Stimulated activated naive CD8-positive, alpha-beta T cell treated with anti-CD3 and anti-CD28 coated beads, Interleukin-15, amount 100 ng/mL, for 72 hours (primary cell): Measurements from ENCODE around the gene CDH26.

Source experiments
- ATAC-seq: fragments of 150-1000 bp; cut with Tn5 transposase; 2 replicates; pipeline ENCODE4 v1.10.0; 2021; ENCODE audit warnings: mild to moderate bottlenecking, moderate library complexity
- DNase-seq, 2 donors: peaks; one replicate each; pipeline ENCODE4 v3.0.0; 2021 to 2022
- H3K27ac Mint-ChIP-seq, 2 donors: one replicate each; pipeline ENCODE4 v1.8.0; 2022; ENCODE audit warnings: mild to moderate bottlenecking in 2 of 2, mixed read lengths in 2 of 2, moderate library complexity in 2 of 2
- H3K27me3 Mint-ChIP-seq: one replicate; pipeline ENCODE4 v1.8.0; 2022; ENCODE audit warnings: mixed read lengths
- H3K4me1 Mint-ChIP-seq: one replicate; pipeline ENCODE4 v1.8.0; 2022; ENCODE audit warnings: mild to moderate bottlenecking, mixed read lengths
- H3K4me3 Mint-ChIP-seq, 2 donors: one replicate each; pipeline ENCODE4 v1.8.0; 2022; ENCODE audit warnings: mild to moderate bottlenecking in 2 of 2, mixed read lengths in 2 of 2, moderate library complexity in 1 of 2
- H3K9me3 Mint-ChIP-seq, 2 donors: one replicate each; pipeline ENCODE4 v1.8.0; 2022; ENCODE audit warnings: mixed read lengths in 2 of 2

The CDH26 gene

GRCh38 chr20:60052322-60052721 is 94.1 kb downstream of the CDH26 start:
- DNase-seq (no peak), ATAC-seq (no peak)
- Mint-ChIP-seq H3K27me3 (peaks cover 7% of the 10 kb centered on the region), H3K9me3 (no peaks in the 10 kb centered on the region), H3K4me1 (peaks cover 29% of the 10 kb centered on the region), H3K4me3 (no peak overlapping the region), H3K27ac (no peak overlapping the region)

DNA sequence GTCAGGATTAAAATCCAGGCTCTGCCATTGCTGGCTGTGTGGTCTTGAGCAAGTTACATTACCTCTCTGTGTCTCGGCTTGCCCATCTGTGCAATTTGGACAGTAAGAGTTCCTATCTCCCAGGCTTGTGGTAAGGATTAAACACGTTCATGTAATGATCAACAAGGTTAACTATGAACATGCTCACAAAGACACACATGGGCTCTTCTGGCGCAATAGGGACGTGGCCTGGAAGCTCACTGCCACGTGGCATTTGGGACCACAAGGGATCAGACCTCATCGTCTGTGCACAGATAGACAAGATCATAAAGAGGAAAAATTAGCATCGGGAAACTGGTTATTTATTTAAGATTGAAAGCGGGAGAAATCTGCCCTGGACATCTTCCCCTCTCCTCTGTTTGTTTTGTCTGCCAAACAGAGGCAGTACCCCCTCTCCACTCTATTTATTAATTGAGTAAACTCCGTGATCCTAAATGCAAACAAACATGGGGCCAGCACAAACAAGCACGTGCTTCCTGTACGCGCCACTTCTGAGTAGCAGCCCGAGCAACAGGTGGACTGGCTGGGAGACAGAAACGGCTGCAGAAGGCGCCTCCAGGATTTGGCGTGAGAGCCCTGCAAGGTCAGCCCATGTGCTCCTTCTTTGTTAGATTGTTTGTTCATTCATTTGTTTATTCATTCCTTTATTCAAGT is 95.0 kb downstream of the CDH26 start:
- Mint-ChIP-seq H3K9me3 (no peaks in the 10 kb centered on the region), H3K27me3 (peaks cover 7% of the 10 kb centered on the region), H3K4me3 (no peak overlapping the region), H3K4me1 (peaks cover 38% of the 10 kb centered on the region), H3K27ac (peak overlapping the region in 1 of 2 donors; percentile 31)
- DNase-seq (no peak), ATAC-seq (no peak)

- Mint-ChIP-seq H3K9me3 (no peaks in the 10 kb centered on the region), H3K27me3 (peaks cover 7% of the 10 kb centered on the region), H3K4me1 (peaks cover 43% of the 10 kb centered on the region), H3K4me3 (no peak overlapping the region), H3K27ac (no peak overlapping the region)
- DNase-seq (no peak), ATAC-seq (no peak)
Observed at GRCh38 chr20:60053818-60054190, 95.6 kb downstream of the CDH26 start.

GRCh38 chr20:60054716-60055634 is 96.8 kb downstream of the CDH26 start:
- DNase-seq (no peak), ATAC-seq (no peak)
- Mint-ChIP-seq H3K4me1 (peaks cover 45% of the 10 kb centered on the region), H3K27me3 (peaks cover 7% of the 10 kb centered on the region), H3K4me3 (peak overlapping the region in 1 of 2 donors; percentile 5), H3K27ac (no peak overlapping the region), H3K9me3 (no peaks in the 10 kb centered on the region)

GRCh38 chr20:60055740-60056139 is 97.5 kb downstream of the CDH26 start:
- peak overlapping the region; percentile 51 to 75 for H3K4me3 Mint-ChIP-seq

DNA sequence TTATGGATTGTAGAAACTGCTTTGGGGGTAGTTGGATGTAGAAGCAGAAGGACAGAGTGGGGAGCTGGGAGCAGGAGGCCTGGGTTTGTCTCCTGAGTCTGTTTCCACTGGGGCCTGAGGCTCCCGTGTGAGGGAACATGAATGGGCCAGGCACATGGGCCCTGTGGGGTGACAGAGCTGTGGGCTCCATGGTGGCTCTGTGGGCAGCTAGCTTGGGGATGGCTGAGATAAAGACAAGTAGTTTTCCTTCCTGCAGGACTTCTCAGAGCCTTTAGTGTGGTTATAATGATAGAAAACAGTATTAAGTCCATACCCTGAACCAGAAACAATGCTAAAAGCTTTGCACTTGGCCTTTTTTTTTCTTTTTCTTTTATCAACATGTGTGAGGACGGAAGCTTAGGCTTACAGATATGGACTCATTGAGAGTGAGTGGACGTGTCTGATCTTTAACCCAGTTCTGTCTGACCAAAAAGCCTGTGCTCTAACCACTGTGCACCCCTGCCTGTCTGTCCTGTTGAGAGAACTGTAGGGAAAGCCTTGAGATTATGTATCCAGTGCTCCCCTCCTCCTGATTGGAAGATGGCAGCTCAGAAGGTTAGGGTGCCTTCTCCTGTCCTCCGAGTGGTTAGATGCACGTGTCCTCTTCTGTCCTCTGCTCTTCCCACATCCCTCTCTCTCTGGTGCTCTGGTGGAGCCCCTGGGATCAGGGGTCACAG is 98.3 kb downstream of the CDH26 start:
- DNase-seq (no peak), ATAC-seq (no peak)
- H3K27me3 Mint-ChIP-seq = peaks cover 7% of the 10 kb centered on the region
- H3K27ac Mint-ChIP-seq = peak overlapping the region; percentile 86 to 95
- no peaks in the 10 kb centered on the region for H3K9me3 Mint-ChIP-seq
- H3K4me1 Mint-ChIP-seq = peaks cover 45% of the 10 kb centered on the region
- peak overlapping the region; percentile 51 to 75 for H3K4me3 Mint-ChIP-seq

More at GRCh38 chr20:60055740-60056139, 97.5 kb downstream of the CDH26 start:
- Mint-ChIP-seq H3K9me3 (no peaks in the 10 kb centered on the region), H3K27me3 (peaks cover 7% of the 10 kb centered on the region), H3K4me1 (peaks cover 45% of the 10 kb centered on the region), H3K27ac (peak overlapping the region; percentile 1 to 79)
- peak; percentile 77 for ATAC-seq
- DNase-seq = peak; percentile 13 to 43

DNA sequence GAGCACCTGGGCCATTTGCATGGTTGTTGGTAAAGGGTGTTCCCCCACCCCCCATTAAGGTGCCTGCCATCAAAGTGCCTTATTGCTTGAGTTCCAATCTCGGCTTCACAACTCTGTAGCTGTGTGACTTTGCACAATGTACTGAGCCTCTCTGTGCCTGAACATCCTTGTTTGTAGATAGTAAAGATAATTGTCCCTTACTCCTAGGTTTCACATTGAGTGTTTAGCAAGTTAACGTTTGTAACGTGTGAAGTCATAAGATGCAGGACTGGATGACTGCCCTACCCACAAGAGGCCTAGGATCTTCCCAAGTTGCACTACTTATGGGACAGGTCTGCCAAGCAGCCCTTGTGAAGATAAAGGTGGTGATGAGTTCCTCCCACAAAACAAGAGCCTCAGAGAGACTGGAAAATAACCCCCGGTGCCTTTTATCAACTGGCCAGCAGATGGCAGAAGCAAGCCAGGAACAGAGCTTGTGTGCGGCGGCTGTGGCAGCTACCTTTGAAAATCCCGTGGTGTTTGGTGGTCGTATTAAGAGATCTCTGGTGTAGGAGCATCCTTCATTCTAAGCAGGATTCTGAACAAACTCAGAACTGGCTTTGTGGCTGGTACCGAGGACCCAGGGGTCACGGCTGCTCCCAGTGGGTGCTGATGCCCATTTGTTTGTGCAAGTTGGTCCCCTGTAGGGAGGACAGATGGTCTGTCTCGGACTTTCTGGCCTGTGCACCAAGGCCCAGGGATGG is 99.1 kb downstream of the CDH26 start:
- peak overlapping the region; percentile 60 to 69 for H3K4me3 Mint-ChIP-seq
- peak; percentile 72 for ATAC-seq
- peaks cover 45% of the 10 kb centered on the region for H3K4me1 Mint-ChIP-seq
- DNase-seq = peak; percentile 68 to 71
- no peaks in the 10 kb centered on the region for H3K9me3 Mint-ChIP-seq
- peaks cover 7% of the 10 kb centered on the region for H3K27me3 Mint-ChIP-seq
- H3K27ac Mint-ChIP-seq = peak overlapping the region; percentile 86 to 95

GRCh38 chr20:60057866-60058807 is 99.9 kb downstream of the CDH26 start:
- Mint-ChIP-seq H3K4me1 (peaks cover 45% of the 10 kb centered on the region), H3K27ac (peak overlapping the region; percentile 71 to 95), H3K27me3 (peaks cover 7% of the 10 kb centered on the region), H3K4me3 (peak overlapping the region; percentile 60 to 69), H3K9me3 (no peaks in the 10 kb centered on the region)
- peak; percentile 31 for ATAC-seq
- DNase-seq = peak; percentile 23 to 35

- Mint-ChIP-seq H3K27ac (peak overlapping the region in 1 of 2 donors; percentile 71), H3K4me3 (no peak overlapping the region), H3K4me1 (peaks cover 49% of the 10 kb centered on the region), H3K9me3 (no peaks in the 10 kb centered on the region), H3K27me3 (peaks cover 2% of the 10 kb centered on the region)
- no peak for DNase-seq
- ATAC-seq = no peak
Observed at GRCh38 chr20:60058879-60059278, 100.7 kb downstream of the CDH26 start.

DNA sequence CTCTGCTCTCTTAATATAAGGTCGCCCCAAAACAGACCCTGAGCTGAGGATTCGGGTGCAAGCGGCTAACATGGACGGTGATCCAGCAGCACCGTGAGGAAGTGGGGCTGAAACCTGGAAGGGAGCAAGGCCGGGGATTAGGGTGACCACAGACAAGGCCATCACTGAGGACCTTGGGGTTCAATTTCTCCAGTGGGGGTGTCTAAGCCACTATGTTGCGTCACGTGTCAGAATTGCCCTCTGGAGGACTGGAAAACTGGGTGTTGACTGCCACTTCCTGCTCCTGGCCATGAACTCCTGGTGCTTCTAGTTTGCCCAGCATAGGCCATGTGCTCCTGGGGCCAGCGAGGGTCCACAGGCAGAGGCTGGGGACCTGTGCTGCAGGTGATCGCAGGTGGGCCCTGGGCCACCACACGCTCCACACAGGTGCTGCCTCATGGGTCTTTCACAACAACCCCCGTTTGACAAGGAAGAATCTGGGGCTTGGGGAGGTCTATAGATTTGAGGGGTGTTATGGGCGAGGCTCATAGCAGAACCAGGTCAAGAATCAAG is 101.9 kb downstream of the CDH26 start:
- ATAC-seq (no peak), DNase-seq (no peak)
- Mint-ChIP-seq H3K4me3 (no peak overlapping the region), H3K9me3 (no peaks in the 10 kb centered on the region), H3K4me1 (peaks cover 49% of the 10 kb centered on the region), H3K27ac (peak overlapping the region in 1 of 2 donors; percentile 78), H3K27me3 (no peaks in the 10 kb centered on the region)

GRCh38 chr20:60060593-60060992 is 102.4 kb downstream of the CDH26 start:
- H3K27me3 Mint-ChIP-seq = no peaks in the 10 kb centered on the region
- H3K9me3 Mint-ChIP-seq = no peaks in the 10 kb centered on the region
- peak overlapping the region in 1 of 2 donors; percentile 78 for H3K27ac Mint-ChIP-seq
- DNase-seq (no peak), ATAC-seq (no peak)
- no peak overlapping the region for H3K4me3 Mint-ChIP-seq
- peaks cover 44% of the 10 kb centered on the region for H3K4me1 Mint-ChIP-seq

DNA sequence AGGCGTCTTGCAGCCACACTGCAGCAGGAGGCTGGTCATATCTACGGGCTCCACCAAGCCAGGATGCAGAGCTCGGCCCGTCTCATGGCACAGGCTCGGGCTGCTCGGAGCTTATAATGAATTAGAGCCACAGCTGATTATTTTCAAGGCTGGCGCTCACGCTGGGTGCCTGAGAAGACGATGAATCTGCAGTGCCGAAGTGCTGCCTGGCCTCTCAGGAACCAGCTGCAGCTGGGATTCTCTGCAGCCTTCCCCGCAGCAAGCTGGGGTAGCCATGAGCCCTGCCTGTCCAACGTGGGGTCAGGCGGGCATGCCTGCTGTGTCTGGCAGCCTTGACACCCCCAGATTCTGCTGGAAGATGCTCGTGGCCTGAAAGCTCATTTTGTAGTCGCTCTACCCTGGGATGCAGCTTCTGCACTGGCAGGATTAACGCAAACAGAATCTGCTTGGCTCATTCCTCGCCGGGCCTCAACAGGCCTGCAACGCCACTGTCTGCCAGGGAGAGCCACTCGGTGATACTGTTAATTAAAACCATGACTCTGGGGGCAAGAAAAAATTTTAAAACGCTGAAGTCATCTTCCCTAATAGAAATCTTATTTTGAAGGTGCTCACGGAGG is 104.3 kb downstream of the CDH26 start:
- H3K27ac Mint-ChIP-seq = no peak overlapping the region
- no peak for ATAC-seq
- H3K4me1 Mint-ChIP-seq = peaks cover 25% of the 10 kb centered on the region
- no peaks in the 10 kb centered on the region for H3K27me3 Mint-ChIP-seq
- H3K9me3 Mint-ChIP-seq = no peaks in the 10 kb centered on the region
- no peak for DNase-seq
- H3K4me3 Mint-ChIP-seq = no peak overlapping the region

- no peaks in the 10 kb centered on the region for H3K9me3 Mint-ChIP-seq
- DNase-seq = no peak
- ATAC-seq = no peak
- peaks cover 20% of the 10 kb centered on the region for H3K4me1 Mint-ChIP-seq
- no peaks in the 10 kb centered on the region for H3K27me3 Mint-ChIP-seq
- no peak overlapping the region for H3K4me3 Mint-ChIP-seq
- no peak overlapping the region for H3K27ac Mint-ChIP-seq
Observed at GRCh38 chr20:60063048-60063451, 104.8 kb downstream of the CDH26 start.
